Stimulated activated CD4-positive, alpha-beta T cell treated with anti-CD3 and anti-CD28 coated beads, Interleukin-15, amount 100 ng/mL, for 1 hour (primary cell): Measurements from ENCODE around the gene RPL13A.
"Not testable (repeated sequence)": the region's sequence is repeated elsewhere in the genome, so short reads cannot be mapped to it uniquely, and the experiment has no call there.

Experiments
- DNase-seq, 2 donors: peaks; one replicate each; pipeline ENCODE4 v3.0.0-alpha.2; 2020; ENCODE audit warnings: low read depth in 1 of 2, low spot score in 1 of 2

RPL13A gene

DNA sequence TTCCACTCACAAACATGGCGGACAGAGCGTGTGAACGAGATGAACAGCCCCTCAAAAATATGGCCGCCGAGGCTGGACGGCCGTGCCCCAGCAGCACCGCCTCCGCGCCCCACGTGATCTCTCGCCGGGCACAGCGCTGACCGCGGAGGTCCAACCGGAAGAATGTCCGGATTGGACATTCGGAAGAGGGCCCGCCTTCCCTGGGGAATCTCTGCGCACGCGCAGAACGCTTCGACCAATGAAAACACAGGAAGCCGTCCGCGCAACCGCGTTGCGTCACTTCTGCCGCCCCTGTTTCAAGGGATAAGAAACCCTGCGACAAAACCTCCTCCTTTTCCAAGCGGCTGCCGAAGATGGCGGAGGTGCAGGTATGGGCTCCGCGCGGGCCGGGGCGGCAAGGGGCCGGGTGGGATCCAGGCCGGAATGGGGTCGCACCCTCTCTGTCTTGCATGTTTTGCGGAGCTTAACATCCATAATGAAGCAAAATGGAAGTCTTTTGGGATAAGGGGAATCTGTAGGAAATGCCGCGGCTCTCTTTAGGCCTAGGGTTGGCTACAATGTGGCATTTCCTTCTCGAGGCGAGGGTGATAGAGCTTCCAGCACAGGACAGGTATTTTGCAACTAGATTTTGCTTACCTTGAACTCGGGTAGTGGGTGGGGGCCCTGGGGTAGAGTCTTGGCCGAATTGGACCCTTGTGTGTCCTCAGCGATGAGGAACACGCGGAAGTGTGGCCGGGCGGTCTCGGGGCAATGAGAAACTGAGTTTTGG, at the start of gene RPL13A:
Gene RPL13A (plus strand): TSS at position 332 of the 769 bp plus-strand sequence. CDS start 22 bp downstream, at position 354.
- DNase-seq, result peak; percentile 98 to 99

DNA sequence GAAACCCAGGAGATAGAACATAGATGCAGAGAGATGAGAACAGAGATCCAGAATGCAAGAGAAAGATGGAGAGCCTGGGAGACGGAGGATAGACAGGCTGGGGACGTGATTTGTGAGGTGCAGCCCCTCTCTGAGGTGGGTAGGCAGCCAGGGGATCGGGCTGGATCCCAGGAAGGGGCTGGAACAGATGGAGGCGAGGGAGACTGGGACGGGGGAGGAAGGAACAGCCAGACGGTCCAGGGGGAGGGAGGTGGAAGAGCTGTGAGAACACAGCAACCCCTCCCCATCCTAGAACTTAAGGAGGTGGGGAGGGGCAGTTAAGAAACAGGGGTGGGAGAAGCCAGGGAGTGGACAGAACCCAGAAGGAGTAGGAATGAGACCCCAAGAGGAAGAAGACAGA, 49.1 kb upstream of the RPL13A start:
- no peak for DNase-seq

GRCh38 chr19:49439836-49440235, 47.6 kb upstream of the RPL13A start:
- DNase-seq, result no peak

DNA sequence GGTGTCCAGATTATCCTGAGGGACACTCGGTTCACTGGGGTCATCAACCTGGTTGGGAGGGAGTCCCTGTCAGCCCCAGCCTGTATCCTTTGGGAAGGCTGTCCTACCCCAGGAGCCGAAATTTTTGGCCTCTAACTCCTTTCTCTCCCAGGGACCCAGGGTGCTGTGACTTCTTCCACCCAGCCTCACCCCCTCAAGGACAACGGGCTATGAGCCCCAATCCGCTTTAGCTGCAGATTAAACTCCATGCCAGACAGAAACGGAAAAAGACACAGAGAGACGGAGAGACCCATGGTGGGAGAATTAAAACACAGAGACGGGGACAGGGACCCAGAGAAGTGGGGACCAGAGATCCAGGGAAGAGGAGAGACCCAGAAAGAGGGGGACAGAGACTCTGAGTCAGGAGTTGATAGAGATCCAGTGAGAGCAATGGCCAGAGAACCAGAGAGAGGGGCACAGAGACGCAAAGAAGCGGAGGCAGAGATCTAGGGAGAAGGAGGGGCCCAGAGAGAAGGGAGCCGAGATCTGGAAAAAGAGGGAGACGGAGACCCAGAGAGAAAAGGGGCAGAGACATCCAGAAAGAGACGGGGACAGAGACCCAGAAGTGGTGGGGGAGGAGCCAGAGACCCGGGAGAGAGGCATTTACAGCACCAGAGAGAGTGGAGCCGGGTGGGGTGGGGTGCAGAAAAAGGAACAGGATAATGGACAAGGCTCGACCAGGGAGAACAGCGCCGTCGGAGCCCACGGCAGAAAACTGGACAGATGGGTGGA, 46.8 kb upstream of the RPL13A start:
- DNase-seq, result no peak

DNA sequence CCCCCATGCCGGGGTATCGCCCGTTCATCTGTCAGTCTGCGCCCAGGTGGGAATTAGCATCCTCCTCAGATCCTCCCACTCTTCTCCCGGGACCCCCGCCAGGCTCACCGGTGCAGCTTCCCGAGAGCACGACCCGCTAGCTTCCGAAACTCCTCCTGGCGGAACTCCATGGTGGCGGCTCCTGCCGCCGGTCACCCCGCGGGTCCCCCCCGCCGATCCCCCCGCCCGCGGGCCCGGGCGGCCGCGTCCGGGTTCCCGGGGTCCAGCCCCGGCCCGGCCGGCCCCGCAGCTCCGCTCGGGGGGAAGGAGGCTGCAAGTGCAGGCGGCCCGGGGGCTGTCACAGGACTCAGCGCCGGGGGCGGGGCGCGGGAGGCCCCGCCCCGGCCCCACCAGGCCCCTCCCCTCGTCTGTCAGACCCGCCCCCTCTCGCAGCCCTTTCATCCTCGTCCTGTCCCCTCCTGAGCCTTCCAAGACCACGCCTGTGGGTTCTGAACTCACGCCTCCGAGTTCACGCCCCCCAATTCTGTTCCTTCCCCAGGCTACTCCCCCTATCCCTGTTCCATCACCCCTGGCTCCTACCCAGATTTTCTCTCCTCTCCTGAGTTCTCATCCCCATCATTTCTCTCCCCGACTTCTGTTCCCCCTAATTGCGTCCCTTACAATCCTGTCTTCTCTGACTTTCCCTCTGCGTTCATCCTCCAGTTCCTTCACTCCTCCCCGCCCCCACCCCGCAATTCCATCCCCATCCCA, 46.0 kb upstream of the RPL13A start, which contains the start of gene SLC17A7:
Gene SLC17A7 (minus strand): TSS at position 318 of the 750 bp plus-strand sequence. CDS start 148 bp downstream, at position 170.
- DNase-seq, result no peak

- no peak for DNase-seq
These were observed 45.5 kb upstream of the RPL13A start for GRCh38 chr19:49441960-49442350.

- no peak for DNase-seq
These were observed 45.1 kb upstream of the RPL13A start for GRCh38 chr19:49442354-49442753.

- DNase-seq, result peak in 1 of 2 donors; percentile 33
These were observed 44.5 kb upstream of the RPL13A start for GRCh38 chr19:49442771-49443365.

DNA sequence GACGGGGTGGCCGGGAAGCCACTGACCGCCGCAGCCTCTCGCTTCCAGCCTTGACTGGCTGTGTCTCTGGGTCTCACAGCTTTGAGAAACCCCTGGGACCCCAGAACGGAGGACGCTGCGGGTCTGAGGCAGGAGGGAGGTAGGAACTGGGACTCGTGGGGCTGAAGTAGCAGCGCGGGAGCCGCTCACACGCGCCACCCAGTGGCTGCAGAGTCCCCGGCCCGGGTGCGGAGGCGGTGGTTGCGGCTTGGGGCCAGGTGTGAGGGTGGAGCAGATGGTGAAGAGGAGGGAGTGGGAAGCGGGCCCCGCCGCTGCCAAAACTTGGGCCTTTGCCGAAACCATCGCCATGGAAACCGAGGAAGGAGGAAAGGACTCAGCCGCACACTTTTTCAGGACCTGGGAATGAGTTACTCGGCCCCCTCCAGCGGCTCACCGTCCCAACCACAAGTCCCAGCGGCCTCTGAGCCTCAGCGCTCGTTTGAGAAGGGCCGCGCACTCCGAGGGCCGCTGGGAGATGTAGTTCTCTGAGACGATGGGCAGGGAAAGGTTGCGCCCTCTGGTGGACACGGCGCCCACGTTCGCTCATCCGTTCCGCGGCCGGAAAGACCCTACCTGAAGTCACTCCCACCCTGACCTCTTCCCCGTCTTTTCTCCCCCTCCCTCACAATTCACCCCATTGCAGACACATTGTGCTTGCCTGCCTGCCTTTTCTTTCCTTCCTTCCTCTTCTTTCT, 43.9 kb upstream of the RPL13A start:
- DNase-seq, result peak; percentile 86 to 93

GRCh38 chr19:49444100-49444700, 43.2 kb upstream of the RPL13A start:
- DNase-seq, result not testable (repeated sequence)

DNA sequence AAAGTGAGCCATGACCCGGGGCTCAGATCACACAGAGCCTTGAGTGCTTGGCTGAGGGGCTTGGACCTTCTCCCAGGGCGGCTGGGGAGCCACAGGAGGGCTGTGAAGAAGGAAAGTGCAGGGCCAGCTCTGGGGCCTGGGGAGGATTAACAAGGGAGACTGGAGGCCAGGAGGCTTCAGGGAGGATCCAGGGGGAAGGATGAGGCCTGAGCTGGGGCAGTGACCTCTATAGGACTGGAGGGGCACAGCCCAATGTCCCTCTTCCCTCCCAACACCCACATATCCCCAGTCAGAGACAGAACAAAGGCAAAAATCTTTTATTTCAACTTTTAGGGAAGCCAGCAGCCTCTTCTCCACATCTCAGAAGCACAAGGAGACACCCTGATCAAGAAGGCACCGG, 41.4 kb upstream of the RPL13A start:
- no peak for DNase-seq

- DNase-seq, result no peak
These were observed 39.6 kb upstream of the RPL13A start for GRCh38 chr19:49447485-49448431.

GRCh38 chr19:49448432-49448786, 39.0 kb upstream of the RPL13A start:
- no peak for DNase-seq

GRCh38 chr19:49450405-49450804, 37.0 kb upstream of the RPL13A start:
- DNase-seq, result no peak

DNA sequence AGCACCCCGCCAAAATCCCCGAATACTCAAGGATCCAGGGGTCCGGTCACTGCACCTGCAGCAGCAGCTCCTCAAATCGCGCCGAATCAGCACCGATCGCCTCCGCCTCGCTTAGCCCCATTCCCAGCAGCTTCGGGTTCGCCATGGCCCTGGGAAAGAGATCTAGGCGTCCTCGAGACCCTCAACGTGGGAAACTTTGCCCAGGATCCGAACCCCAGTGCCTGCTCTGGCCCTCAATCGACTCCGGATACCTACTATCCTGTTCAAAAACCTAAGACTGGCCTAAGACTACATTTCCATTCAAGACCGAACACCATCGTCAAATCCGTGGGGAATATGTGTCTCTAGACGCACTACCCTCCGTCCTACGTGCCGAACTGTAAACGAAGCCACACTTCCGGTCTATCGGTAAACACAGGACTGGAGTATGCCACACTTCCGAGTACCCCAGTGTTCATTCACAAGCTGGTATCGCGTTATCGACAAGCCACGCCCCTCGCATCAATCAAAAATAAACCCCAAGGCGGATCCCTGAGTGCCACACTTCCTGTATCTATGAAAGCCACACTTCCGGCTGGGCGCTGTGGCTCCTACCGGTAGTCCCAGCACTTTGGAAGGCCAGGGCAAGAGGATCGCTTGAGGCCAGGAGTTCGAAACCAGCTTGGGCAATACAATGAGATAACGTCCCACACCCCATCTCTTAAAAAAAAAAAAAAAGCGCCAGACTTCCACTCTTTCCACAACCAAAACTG, 35.8 kb upstream of the RPL13A start, which contains the start of gene PIH1D1:
Gene PIH1D1 (minus strand): TSS at position 385 of the 752 bp plus-strand sequence. CDS start 240 bp downstream, at position 145.
- peak; percentile 73 to 84 for DNase-seq

DNA sequence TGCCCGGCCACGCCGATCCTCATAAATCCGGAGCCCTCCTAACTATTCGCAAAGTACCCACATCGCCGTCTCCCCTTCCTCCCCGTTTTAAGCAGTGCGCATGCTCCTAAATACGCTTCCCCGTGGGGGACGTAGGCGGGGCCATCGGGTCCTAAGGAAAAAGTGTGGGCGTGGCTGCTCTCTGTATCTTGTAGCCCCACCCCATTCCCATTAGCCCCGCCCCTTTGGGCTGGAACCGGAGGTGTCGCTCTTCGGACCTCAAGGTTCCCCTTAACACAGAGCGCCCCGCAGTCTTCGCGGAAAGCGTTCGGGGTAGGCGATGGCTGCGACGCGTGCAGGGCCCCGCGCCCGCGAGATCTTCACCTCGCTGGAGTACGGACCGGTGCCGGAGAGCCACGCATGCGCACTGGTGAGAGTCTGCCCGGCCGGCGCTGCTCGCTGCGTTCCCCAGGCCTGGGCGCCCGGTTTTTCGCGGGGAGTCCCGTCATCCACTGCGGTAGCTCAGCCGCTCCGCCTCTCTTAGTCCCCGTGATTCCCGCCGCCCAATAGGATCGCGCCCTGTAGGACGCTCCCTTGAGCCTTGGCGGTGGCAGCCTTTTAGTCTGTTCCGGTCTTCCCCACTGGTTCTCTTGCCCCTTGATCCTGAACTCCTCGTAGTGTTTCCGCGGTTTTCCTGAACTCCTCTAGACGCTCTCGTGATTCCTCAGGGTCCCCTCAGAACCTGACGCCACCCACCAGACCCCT, 34.2 kb upstream of the RPL13A start, which contains the start of gene ALDH16A1:
Gene ALDH16A1 (plus strand): TSS at position 213 of the 744 bp plus-strand sequence. CDS start 107 bp downstream, at position 320.
- peak; percentile 94 to 95 for DNase-seq

- no peak for DNase-seq
These were observed 33.6 kb upstream of the RPL13A start for GRCh38 chr19:49453757-49454240.
